Large intestine (tissue), 3 donors: ENCODE data around the gene USP4. TPM values are rescaled to one million over a fixed set of nuclear protein-coding genes. Genes with fewer than 3 reads are reported as not detected.
"Not testable (repeated sequence)": the region's sequence is repeated elsewhere in the genome, so short reads cannot be mapped to it uniquely, and the experiment has no call there.

ENCODE experiments used
- DNase-seq, 2 donors: peaks; one replicate each; pipeline versions ENCODE4 v3.0.0 to v3.0.0-alpha.2; 2013
- H3K27ac ChIP-seq: one replicate; pipeline ENCODE4 v1.5.1; 2013; ENCODE audit warnings: low read length
- H3K27me3 ChIP-seq: 2 replicates; pipeline ENCODE4 v1.6.1; 2013; ENCODE audit warnings: low read length; ENCODE audit not compliant: control insufficient read depth, insufficient read depth
- H3K36me3 ChIP-seq: 2 replicates; pipeline ENCODE4 v1.6.1; 2013; ENCODE audit warnings: low read length; ENCODE audit not compliant: control insufficient read depth, insufficient read depth
- H3K4me1 ChIP-seq: one replicate; pipeline ENCODE4 v1.6.1; 2013; ENCODE audit warnings: low read length; ENCODE audit not compliant: control insufficient read depth, insufficient read depth
- H3K4me3 ChIP-seq: one replicate; pipeline ENCODE4 v1.5.1; 2013; ENCODE audit warnings: low read length
- H3K9me3 ChIP-seq: one replicate; pipeline ENCODE4 v1.6.1; 2013; ENCODE audit warnings: mild to moderate bottlenecking, low read depth, low read length, moderate library complexity; ENCODE audit not compliant: control insufficient read depth
- WGBS: methylation state at CpG from one replicate; pipeline ENCODE4 v1.1.5; 2013; ENCODE audit warnings: low lambda C conversion rate; ENCODE audit not compliant: insufficient coverage; 5-methylcytosine and 5-hydroxymethylcytosine counted together
- polyA plus RNA-seq: library from polyadenylated mRNA; unstranded; fragments of 120-200 nt; gene quantifications from one replicate; pipeline ENCODE4 v1.2.1, GENCODE V29; 2013

USP4 gene
- polyA plus RNA-seq, 1 donor, result 48.6 TPM

DNA sequence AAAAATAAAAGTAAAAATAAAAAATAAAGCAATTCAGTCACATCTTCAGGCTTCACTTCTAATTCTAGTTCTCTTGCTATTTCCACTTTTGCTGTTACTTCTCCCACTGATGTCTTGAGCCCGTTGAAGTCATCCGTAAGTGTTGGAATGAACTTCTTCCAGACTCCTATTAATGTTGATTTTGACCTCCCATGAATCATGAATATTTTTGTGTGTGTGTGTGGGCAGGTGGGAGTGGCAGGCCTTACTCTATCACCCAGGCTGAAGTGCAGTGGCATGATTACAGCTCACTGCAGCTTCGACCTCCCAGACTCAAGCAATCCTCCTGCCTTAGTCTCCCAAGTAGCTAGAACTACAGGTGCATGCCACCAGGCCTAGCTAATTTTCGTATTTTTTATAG, 10.7 kb downstream of the USP4 start:
- 100% methylated on average over 1 of the region's 4 CpGs for WGBS
- Histone ChIP-seq H3K4me3 (no peak overlapping the region), H3K9me3 (peaks cover 3% of the 10 kb centered on the region), H3K27ac (no peak overlapping the region), H3K4me1 (peaks cover under 1% of the 10 kb centered on the region), H3K27me3 (no peaks in the 10 kb centered on the region), H3K36me3 (peaks cover 70% of the 10 kb centered on the region)
- DNase-seq, result no peak

DNA sequence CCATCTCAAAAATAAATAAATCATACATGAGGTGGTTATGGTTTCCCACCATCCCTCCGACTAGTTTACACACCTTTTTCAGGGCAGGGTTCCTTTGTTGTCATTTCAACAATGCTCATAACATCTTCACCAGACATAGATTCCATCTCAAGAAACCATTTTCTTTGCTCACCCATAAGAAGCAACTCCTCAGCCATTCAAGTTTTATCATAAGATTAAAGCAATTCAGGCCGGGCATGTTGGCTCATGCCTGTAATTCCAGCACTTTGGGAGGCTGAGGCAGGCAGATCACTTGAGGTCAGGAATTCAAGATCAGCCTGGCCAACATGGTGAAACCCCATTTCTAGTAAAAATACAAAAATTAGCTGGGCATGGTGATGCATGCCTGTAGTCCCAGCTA, 11.5 kb downstream of the USP4 start:
- DNase-seq, H3K27me3 ChIP-seq, H3K27ac ChIP-seq, H3K4me3 ChIP-seq, H3K4me1 ChIP-seq, H3K9me3 ChIP-seq: not testable (repeated sequence)
- WGBS, result no CpG with 5 or more reads among the region's 2 CpGs
- H3K36me3 ChIP-seq, result peaks cover 72% of the 10 kb centered on the region

DNA sequence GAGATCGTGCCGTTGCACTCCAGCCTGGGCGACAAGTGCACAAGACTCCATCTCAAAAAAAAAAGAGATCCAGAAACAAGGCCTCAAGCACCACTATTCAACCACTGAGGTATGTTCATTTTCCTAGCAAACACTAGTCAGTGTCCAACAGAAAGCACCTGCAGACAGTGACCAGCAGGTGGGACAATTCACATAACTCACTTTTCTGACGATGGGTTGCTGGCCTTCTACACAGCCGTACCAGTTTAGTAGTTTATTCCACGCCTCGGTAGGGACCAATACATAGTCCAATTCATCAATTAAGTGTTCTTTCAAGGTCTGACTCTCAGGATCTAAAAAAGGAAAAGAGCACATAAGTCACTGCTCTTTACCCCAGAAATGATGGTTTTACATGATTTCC, 12.4 kb downstream of the USP4 start:
- Histone ChIP-seq H3K4me3 (no peak overlapping the region), H3K27me3 (no peaks in the 10 kb centered on the region), H3K27ac (no peak overlapping the region), H3K4me1 (no peaks in the 10 kb centered on the region), H3K36me3 (peaks cover 75% of the 10 kb centered on the region), H3K9me3 (peaks cover 3% of the 10 kb centered on the region)
- no peak for DNase-seq
- WGBS, result no CpG with 5 or more reads among the region's 7 CpGs

DNA sequence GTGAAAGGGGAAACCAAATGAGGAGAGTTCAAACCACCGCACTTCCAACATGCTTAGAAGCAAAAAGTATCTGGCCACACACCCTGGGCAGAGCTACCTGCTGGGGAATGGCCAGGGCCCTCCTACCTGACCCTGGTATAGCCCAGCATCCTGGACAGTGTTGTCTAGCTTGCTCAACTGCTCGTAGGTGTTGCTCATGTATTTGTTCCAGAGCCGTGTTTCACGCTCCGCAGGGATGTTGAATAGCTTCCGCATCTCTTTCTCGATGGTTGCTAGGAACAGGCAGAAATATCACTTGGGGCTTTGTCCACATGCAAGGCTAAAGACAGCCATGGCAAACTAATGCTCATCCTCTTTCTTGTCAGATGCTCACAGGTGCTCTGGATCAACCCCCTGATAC, 15.1 kb downstream of the USP4 start:
- H3K36me3 ChIP-seq, result peaks cover 79% of the 10 kb centered on the region

DNA sequence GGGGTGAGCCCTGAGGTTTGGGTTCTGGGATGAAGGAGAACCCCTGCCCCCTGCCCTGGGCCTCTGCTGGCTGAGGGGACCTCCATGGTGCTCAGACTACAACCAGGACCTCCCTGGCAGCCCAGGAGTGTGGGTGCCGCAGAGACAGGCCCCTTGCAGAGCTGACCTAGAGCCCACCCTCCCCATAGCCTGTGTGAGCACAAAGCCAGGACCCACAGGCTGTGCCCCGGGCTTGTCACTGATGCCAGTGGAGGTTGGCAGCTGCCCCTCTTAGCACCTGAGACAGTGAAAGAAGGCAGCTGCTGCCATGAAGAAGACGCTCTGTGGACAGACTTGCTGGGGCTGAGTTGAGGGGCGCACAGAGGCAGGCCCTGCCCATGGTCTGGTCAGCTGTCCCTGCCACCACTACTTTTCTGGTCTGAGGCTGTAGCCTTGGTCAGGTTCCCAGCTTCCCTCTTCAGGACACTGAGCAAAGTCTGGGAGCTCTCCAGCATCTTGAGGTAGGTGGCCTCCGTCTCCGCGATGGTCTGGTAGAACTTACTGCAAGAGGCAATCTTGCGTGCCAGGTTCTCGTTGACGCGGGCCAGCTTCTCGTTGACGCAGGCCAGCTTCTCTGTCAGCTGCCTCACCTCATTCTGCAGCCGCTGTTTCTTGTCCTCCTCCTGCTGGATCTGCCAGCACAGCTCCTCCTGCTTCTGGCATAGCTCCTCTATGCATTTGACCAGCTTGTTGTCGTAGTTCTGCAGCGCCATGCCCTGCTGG, 23.0 kb downstream of the USP4 start:
- Histone ChIP-seq H3K9me3 (no peaks in the 10 kb centered on the region), H3K36me3 (peaks cover 52% of the 10 kb centered on the region), H3K4me1 (no peaks in the 10 kb centered on the region), H3K27me3 (no peaks in the 10 kb centered on the region), H3K27ac (no peak overlapping the region), H3K4me3 (no peak overlapping the region)
- no peak for DNase-seq
- 100% methylated on average over 2 of the region's 16 CpGs for WGBS

More for the DNA sequence above, 15.1 kb downstream of the USP4 start:
- no peak for DNase-seq
- H3K4me3 ChIP-seq, result no peak overlapping the region
- H3K27me3 ChIP-seq, result no peaks in the 10 kb centered on the region
- 100% methylated on average over 2 of the region's 7 CpGs for WGBS
- no peak overlapping the region for H3K27ac ChIP-seq
- H3K9me3 ChIP-seq, result no peaks in the 10 kb centered on the region
- H3K4me1 ChIP-seq, result no peaks in the 10 kb centered on the region

DNA sequence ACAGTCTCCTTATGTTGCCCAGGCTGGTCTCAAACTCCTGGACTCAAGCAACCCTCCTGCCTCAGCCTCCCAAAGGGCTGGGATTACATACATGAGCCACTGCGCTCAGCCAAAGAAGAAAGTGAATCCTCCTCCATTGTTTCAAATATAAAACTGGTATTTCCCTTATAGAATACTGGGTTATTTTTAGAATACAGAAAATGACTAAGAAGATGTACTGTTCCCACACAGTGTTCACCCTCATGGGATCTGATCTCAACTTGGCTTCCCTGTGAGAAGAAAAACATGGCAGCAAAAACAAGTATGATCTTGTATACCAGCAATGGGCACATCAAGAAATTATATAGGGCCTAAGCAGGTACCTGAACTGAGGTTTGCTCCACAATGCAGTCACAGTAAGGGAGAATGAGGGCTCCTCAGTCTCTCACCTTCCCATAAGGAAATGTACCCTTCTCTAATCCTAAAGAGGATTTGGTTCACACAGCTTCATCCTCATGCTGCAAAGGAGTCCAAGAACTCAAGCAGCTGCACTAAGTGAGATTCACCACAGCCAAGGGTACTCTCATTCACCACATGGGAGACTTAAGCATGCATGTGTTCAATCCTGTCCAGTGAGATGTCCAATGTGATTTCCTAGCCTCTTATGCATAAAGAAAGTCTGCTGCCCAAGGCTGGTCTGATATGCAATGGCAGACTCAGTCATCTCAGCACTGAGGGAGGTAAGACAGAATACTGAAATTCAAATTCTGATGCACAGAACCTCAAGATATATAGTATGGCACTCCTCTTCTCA, 25.8 kb downstream of the USP4 start:
- DNase-seq, result no peak
- no peaks in the 10 kb centered on the region for H3K9me3 ChIP-seq
- no peak overlapping the region for H3K4me3 ChIP-seq
- no peaks in the 10 kb centered on the region for H3K27me3 ChIP-seq
- H3K36me3 ChIP-seq, result peaks cover 54% of the 10 kb centered on the region
- no peaks in the 10 kb centered on the region for H3K4me1 ChIP-seq
- no CpG with 5 or more reads among the region's 1 CpG for WGBS
- no peak overlapping the region for H3K27ac ChIP-seq

DNA sequence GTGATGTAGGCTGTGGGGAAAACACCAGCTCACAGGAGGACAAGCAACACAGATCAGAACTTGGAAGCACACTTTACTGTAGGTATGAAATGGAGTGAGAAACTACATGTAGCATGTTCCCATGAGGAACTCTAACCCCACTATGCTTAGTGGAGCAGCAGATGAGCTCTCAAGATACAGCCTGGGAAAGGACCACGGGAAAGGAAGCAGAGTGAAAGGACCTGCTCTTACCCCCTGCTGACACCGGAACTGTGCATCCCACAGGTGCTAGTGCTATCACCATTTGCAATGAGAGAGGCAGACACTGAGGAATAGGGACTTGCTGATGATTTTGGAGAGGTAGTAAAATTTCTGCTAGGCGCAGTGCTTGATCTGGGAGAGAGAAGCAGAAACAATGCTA, 28.6 kb downstream of the USP4 start:
- Histone ChIP-seq H3K27ac (no peak overlapping the region), H3K27me3 (no peaks in the 10 kb centered on the region), H3K4me3 (no peak overlapping the region), H3K36me3 (peaks cover 53% of the 10 kb centered on the region), H3K9me3 (no peaks in the 10 kb centered on the region), H3K4me1 (no peaks in the 10 kb centered on the region)
- 100% methylated on average over 1 of the region's 3 CpGs for WGBS
- DNase-seq, result no peak

DNA sequence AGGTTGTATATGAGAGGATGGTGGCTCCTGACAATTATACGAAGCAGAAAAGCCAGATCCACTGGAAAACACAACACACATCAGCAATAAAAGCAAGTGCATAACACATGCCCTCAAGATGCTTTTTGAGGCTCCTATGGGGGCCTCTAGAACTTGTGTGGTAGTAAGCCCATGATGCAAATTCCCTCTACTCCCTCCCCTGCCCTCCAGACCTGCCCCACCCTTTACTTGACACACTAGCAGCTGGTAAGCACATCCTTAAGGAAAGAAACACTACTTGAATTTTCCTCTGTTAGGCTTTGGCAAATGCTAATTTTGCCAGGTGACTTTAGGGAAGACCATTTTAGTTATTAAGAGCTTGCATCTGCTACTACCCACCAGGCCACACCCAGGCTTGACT, 29.2 kb downstream of the USP4 start:
- peaks cover 56% of the 10 kb centered on the region for H3K36me3 ChIP-seq
- WGBS, result no CpG with 5 or more reads among the region's 1 CpG
- no peak overlapping the region for H3K4me3 ChIP-seq

DNA sequence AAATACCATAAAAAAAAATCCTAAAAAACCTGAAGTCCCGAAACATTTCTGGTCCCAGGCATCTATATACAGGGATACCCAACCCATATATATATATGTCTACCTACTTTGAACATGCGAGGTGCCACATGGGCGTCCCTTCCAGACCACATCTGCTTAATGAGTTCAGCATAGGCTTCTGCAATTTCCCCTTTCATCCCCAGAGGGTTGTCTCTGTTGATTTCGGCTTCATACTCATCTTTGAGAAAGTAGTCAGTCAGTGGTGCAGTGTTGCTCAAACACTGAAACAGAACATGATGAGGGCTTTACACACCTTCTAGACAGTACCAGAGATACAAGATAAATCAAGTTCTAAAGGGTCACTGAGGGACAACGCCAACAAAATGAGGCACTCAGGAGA, 34.2 kb downstream of the USP4 start:
- WGBS, result 100% methylated on average over 1 of the region's 5 CpGs
- Histone ChIP-seq H3K27me3 (no peaks in the 10 kb centered on the region), H3K9me3 (no peaks in the 10 kb centered on the region), H3K27ac (no peak overlapping the region), H3K4me3 (no peak overlapping the region), H3K36me3 (peaks cover 67% of the 10 kb centered on the region), H3K4me1 (no peaks in the 10 kb centered on the region)
- DNase-seq, result no peak

More for the DNA sequence above, 29.2 kb downstream of the USP4 start:
- H3K27me3 ChIP-seq, result no peaks in the 10 kb centered on the region
- no peak overlapping the region for H3K27ac ChIP-seq
- DNase-seq, result no peak
- H3K9me3 ChIP-seq, result no peaks in the 10 kb centered on the region
- H3K4me1 ChIP-seq, result no peaks in the 10 kb centered on the region

DNA sequence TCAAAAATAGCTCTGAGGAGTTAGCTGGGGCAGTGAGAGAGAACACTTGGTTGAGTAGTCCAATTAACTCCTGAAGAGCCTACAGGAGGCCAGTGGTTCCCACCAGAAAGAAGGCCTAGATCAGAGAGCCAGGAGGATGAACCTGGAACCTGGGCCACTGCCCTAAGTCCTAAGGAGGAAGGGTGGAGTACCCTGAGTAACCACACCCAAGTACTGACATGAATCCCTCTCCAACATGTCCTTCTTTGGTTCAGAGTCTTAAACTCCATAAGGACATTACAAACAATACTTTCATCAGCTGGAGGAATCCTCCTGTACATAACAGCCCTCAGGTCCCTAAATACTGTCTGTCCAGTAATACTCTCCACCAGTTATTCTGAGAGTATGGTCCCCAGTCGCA, 37.2 kb downstream of the USP4 start:
- Histone ChIP-seq H3K9me3 (no peaks in the 10 kb centered on the region), H3K4me3 (no peak overlapping the region), H3K27ac (no peak overlapping the region), H3K27me3 (no peaks in the 10 kb centered on the region), H3K36me3 (peaks cover 76% of the 10 kb centered on the region), H3K4me1 (no peaks in the 10 kb centered on the region)
- WGBS, result no CpG with 5 or more reads among the region's 1 CpG
- no peak for DNase-seq
